ENCODE data around the gene GAD1. TPM values are rescaled to one million over a fixed set of nuclear protein-coding genes. Genes with fewer than 3 reads are reported as not detected.

Gene GAD1
- total and polyA plus RNA-seq, 4 experiments from 2014 or later, result not detected

GRCh38 chr2:170891893-170892292 lies 75.2 kb downstream of the GAD1 start:
- Histone ChIP-seq H3K9me3 (ENCODE audit: control insufficient read depth in 1 of 2, low read length in 2 of 2) (no peaks in the 10 kb centered on the region), H3K27ac (ENCODE audit: low read depth, low read length) (no peak overlapping the region), H3K27me3 (ENCODE audit: insufficient read depth, low read length) (no peaks in the 10 kb centered on the region), H3K36me3 (ENCODE audit: insufficient read depth, low read length) (no peaks in the 10 kb centered on the region), H3K4me3 (ENCODE audit: low read length in 2 of 2) (no peak overlapping the region), H3K4me1 (ENCODE audit: insufficient read depth, low read length) (no peaks in the 10 kb centered on the region)
- H3K27ac Mint-ChIP-seq, result no peak overlapping the region
- H3K4me3 Mint-ChIP-seq, result no peak overlapping the region
- H3K9me3 Mint-ChIP-seq, result no peaks in the 10 kb centered on the region
- no peaks in the 10 kb centered on the region for H3K4me1 Mint-ChIP-seq
- peaks cover 9 to 11% of the 10 kb centered on the region in 2 donors for H3K27me3 Mint-ChIP-seq
- ChIA-PET CTCF (ENCODE audit: partially characterized antibody) (interaction anchor here (1.4 to 2.0 kb wide), 2 partner anchors 14 to 19 kb away, joined by 5 to 6 read pairs; no protein-coding TSS in a partner anchor), POLR2A (ENCODE audit: partially characterized antibody) (interaction anchor here (0.6 kb wide), 1 partner anchor 44 kb away, joined by 3 read pairs; no protein-coding TSS in a partner anchor)
- intact Hi-C loops (cut with micrococcal nuclease), result no loop called here
- no peaks in the 10 kb centered on the region for H3K36me3 Mint-ChIP-seq
- DNase-seq, result no peak

- H3K36me3 Mint-ChIP-seq, result no peaks in the 10 kb centered on the region
- Histone ChIP-seq H3K4me1 (ENCODE audit: insufficient read depth, low read length) (no peaks in the 10 kb centered on the region), H3K27me3 (ENCODE audit: insufficient read depth, low read length) (no peaks in the 10 kb centered on the region), H3K4me3 (ENCODE audit: low read length in 2 of 2) (no peak overlapping the region), H3K36me3 (ENCODE audit: insufficient read depth, low read length) (no peaks in the 10 kb centered on the region), H3K27ac (ENCODE audit: low read depth, low read length) (no peak overlapping the region), H3K9me3 (ENCODE audit: control insufficient read depth in 1 of 2, low read length in 2 of 2) (no peaks in the 10 kb centered on the region)
- H3K27me3 Mint-ChIP-seq, result peaks cover 11 to 12% of the 10 kb centered on the region in 2 donors
- no peak overlapping the region for H3K4me3 Mint-ChIP-seq
- ChIA-PET CTCF (ENCODE audit: partially characterized antibody) (interaction anchor here (1.4 to 2.0 kb wide), 2 partner anchors 15 to 20 kb away, joined by 5 to 6 read pairs; no protein-coding TSS in a partner anchor), POLR2A (ENCODE audit: partially characterized antibody) (no interaction called here)
- no peak overlapping the region for H3K27ac Mint-ChIP-seq
- no peaks in the 10 kb centered on the region for H3K9me3 Mint-ChIP-seq
- no peaks in the 10 kb centered on the region for H3K4me1 Mint-ChIP-seq
- DNase-seq, result no peak
- intact Hi-C loops (cut with micrococcal nuclease), result no loop called here
Observed at GRCh38 chr2:170892391-170892951, 75.8 kb downstream of the GAD1 start.

- ChIA-PET POLR2A (ENCODE audit: partially characterized antibody) (no interaction called here), CTCF (ENCODE audit: partially characterized antibody) (interaction anchor here (0.7 to 1.6 kb wide), 3 partner anchors 17 to 69 kb away, joined by 3 to 4 read pairs (median 3); no protein-coding TSS in a partner anchor)
- Mint-ChIP-seq H3K27ac (no peak overlapping the region), H3K36me3 (no peaks in the 10 kb centered on the region), H3K4me3 (no peak overlapping the region), H3K4me1 (no peaks in the 10 kb centered on the region), H3K27me3 (peaks cover 16 to 19% of the 10 kb centered on the region in 2 donors), H3K9me3 (no peaks in the 10 kb centered on the region)
- intact Hi-C loops (cut with micrococcal nuclease), result no loop called here
- no peaks in the 10 kb centered on the region for H3K4me1 ChIP-seq (ENCODE audit: insufficient read depth, low read length)
- H3K27ac ChIP-seq (ENCODE audit: low read depth, low read length), result no peak overlapping the region
- H3K4me3 ChIP-seq (ENCODE audit: low read length in 2 of 2), result no peak overlapping the region
- no peaks in the 10 kb centered on the region for H3K9me3 ChIP-seq (ENCODE audit: control insufficient read depth in 1 of 2, low read length in 2 of 2)
- H3K27me3 ChIP-seq (ENCODE audit: insufficient read depth, low read length), result no peaks in the 10 kb centered on the region
- H3K36me3 ChIP-seq (ENCODE audit: insufficient read depth, low read length), result no peaks in the 10 kb centered on the region
- DNase-seq, result no peak
Observed at GRCh38 chr2:170895023-170895757, 78.5 kb downstream of the GAD1 start.

GRCh38 chr2:170896622-170897021 lies 79.9 kb downstream of the GAD1 start:
- no peaks in the 10 kb centered on the region for H3K9me3 ChIP-seq (ENCODE audit: control insufficient read depth in 1 of 2, low read length in 2 of 2)
- H3K36me3 Mint-ChIP-seq, result no peaks in the 10 kb centered on the region
- POLR2A ChIA-PET (ENCODE audit: partially characterized antibody), result no interaction called here
- CTCF ChIA-PET (ENCODE audit: partially characterized antibody), result interaction anchor here (1.0 to 1.7 kb wide), 2 partner anchors 24 to 32 kb away, joined by 5 read pairs; partner anchors contain the start of gene GORASP2
- no peak overlapping the region for H3K4me3 Mint-ChIP-seq
- no peaks in the 10 kb centered on the region for H3K4me1 Mint-ChIP-seq
- intact Hi-C loops (cut with micrococcal nuclease), result no loop called here
- no peak overlapping the region for H3K4me3 ChIP-seq (ENCODE audit: low read length in 2 of 2)
- no peak for DNase-seq
- H3K27ac Mint-ChIP-seq, result no peak overlapping the region
- H3K9me3 Mint-ChIP-seq, result no peaks in the 10 kb centered on the region
- no peak overlapping the region for H3K27ac ChIP-seq (ENCODE audit: low read depth, low read length)
- peaks cover 16 to 21% of the 10 kb centered on the region in 2 donors for H3K27me3 Mint-ChIP-seq
- H3K36me3 ChIP-seq (ENCODE audit: insufficient read depth, low read length), result no peaks in the 10 kb centered on the region
- H3K4me1 ChIP-seq (ENCODE audit: insufficient read depth, low read length), result no peaks in the 10 kb centered on the region
- H3K27me3 ChIP-seq (ENCODE audit: insufficient read depth, low read length), result no peaks in the 10 kb centered on the region

- H3K9me3 Mint-ChIP-seq, result no peaks in the 10 kb centered on the region
- intact Hi-C loops (cut with micrococcal nuclease), result no loop called here
- Histone ChIP-seq H3K9me3 (ENCODE audit: control insufficient read depth in 1 of 2, low read length in 2 of 2) (no peaks in the 10 kb centered on the region), H3K27me3 (ENCODE audit: insufficient read depth, low read length) (no peaks in the 10 kb centered on the region), H3K4me1 (ENCODE audit: insufficient read depth, low read length) (no peaks in the 10 kb centered on the region), H3K4me3 (ENCODE audit: low read length in 2 of 2) (no peak overlapping the region), H3K27ac (ENCODE audit: low read depth, low read length) (no peak overlapping the region), H3K36me3 (ENCODE audit: insufficient read depth, low read length) (no peaks in the 10 kb centered on the region)
- no peaks in the 10 kb centered on the region for H3K4me1 Mint-ChIP-seq
- H3K27ac Mint-ChIP-seq, result no peak overlapping the region
- no peaks in the 10 kb centered on the region for H3K36me3 Mint-ChIP-seq
- DNase-seq, result no peak
- no peak overlapping the region for H3K4me3 Mint-ChIP-seq
- H3K27me3 Mint-ChIP-seq, result peaks cover 16 to 21% of the 10 kb centered on the region in 2 donors
- ChIA-PET CTCF (ENCODE audit: partially characterized antibody) (interaction anchor here (1.0 to 1.7 kb wide), 2 partner anchors 24 to 32 kb away, joined by 5 read pairs; partner anchors contain the start of gene GORASP2), POLR2A (ENCODE audit: partially characterized antibody) (no interaction called here)
Observed at GRCh38 chr2:170897108-170897507, 80.4 kb downstream of the GAD1 start.

- Histone ChIP-seq H3K27me3 (ENCODE audit: insufficient read depth, low read length) (no peaks in the 10 kb centered on the region), H3K4me1 (ENCODE audit: insufficient read depth, low read length) (no peaks in the 10 kb centered on the region), H3K27ac (ENCODE audit: low read depth, low read length) (no peak overlapping the region), H3K4me3 (ENCODE audit: low read length in 2 of 2) (no peak overlapping the region), H3K9me3 (ENCODE audit: control insufficient read depth in 1 of 2, low read length in 2 of 2) (peaks cover 0 to 4% of the 10 kb centered on the region in 2 donors), H3K36me3 (ENCODE audit: insufficient read depth, low read length) (no peaks in the 10 kb centered on the region)
- H3K27me3 Mint-ChIP-seq, result peaks cover 4 to 11% of the 10 kb centered on the region in 2 donors
- DNase-seq, result no peak
- H3K27ac Mint-ChIP-seq, result no peak overlapping the region
- ChIA-PET POLR2A (ENCODE audit: partially characterized antibody) (no interaction called here), CTCF (ENCODE audit: partially characterized antibody) (interaction anchor here (1.3 to 1.8 kb wide), 2 partner anchors 23 to 33 kb away, joined by 5 to 6 read pairs; partner anchors contain the start of gene GORASP2)
- peaks cover 6 to 7% of the 10 kb centered on the region in 2 donors for H3K36me3 Mint-ChIP-seq
- no peaks in the 10 kb centered on the region for H3K4me1 Mint-ChIP-seq
- H3K9me3 Mint-ChIP-seq, result peaks cover 0 to 37% (median 23%) of the 10 kb centered on the region in 8 donors
- H3K4me3 Mint-ChIP-seq, result no peak overlapping the region
- intact Hi-C loops (cut with micrococcal nuclease), result no loop called here
Observed at GRCh38 chr2:170905864-170906263, 89.2 kb downstream of the GAD1 start.

Measured in CD4-positive, alpha-beta memory T cell (primary cell).